GM06990 (cell line): Measurements from ENCODE around the gene EYA4.
A peak's percentile ranks its signal among the peaks of the same experiment; 100 is the strongest.

ENCODE experiments used
- DNase-seq: peaks from one replicate; pipeline ENCODE4 v3.0.0-alpha.2; 2011; ENCODE audit not compliant: insufficient read length; ENCODE audit errors: extremely low read depth
- H3K27me3 ChIP-seq: replicated peaks from 2 replicates; pipeline ENCODE4 v1.6.0; 2011; ENCODE audit warnings: low read length; ENCODE audit not compliant: control insufficient read depth, insufficient read depth
- H3K36me3 ChIP-seq: 2 replicates; pipeline ENCODE4 v1.5.1; 2011; ENCODE audit warnings: low read length; ENCODE audit not compliant: control insufficient read depth, insufficient read depth
- H3K4me3 ChIP-seq: replicated peaks from 2 replicates; pipeline ENCODE4 v1.5.1; 2011; ENCODE audit warnings: low read depth, mild to moderate bottlenecking, control low read depth, low read length
- TF ChIP-seq, protein P1 (sequence below): IDR thresholded peaks from 2 replicates; pipeline ENCODE4 v1.5.1; 2011; ENCODE audit warnings: low read length, control low read depth, mild to moderate bottlenecking, inconsistent platforms; ENCODE audit not compliant: insufficient read depth, poor library complexity, severe bottlenecking

EYA4 gene

DNA sequence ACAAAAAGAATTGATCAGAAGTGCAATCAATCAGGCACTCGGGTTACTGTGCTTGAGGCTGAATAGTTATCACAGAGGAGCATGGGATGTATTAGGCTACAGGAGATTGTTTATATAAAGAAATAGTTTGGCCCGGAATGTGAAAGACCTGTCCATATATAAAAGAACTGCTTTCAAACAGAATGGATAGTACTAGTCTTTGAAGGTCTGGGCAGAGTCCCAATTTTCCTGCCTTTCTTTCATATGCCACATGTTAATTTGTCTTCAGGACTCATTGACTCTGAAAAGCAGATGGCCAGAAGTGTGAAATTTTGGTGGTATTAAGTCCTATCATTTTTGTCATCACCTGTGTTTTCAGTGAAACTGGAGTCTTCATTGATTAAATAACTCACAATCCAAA is 314.5 kb downstream of the EYA4 start:
- H3K4me3 ChIP-seq = no peak overlapping the region
- H3K36me3 ChIP-seq = no peaks in the 10 kb centered on the region
- DNase-seq = no peak
- no peaks in the 10 kb centered on the region; the same call in 1 of the 2 replicates for H3K27me3 ChIP-seq
- TF ChIP-seq, protein P1, sequence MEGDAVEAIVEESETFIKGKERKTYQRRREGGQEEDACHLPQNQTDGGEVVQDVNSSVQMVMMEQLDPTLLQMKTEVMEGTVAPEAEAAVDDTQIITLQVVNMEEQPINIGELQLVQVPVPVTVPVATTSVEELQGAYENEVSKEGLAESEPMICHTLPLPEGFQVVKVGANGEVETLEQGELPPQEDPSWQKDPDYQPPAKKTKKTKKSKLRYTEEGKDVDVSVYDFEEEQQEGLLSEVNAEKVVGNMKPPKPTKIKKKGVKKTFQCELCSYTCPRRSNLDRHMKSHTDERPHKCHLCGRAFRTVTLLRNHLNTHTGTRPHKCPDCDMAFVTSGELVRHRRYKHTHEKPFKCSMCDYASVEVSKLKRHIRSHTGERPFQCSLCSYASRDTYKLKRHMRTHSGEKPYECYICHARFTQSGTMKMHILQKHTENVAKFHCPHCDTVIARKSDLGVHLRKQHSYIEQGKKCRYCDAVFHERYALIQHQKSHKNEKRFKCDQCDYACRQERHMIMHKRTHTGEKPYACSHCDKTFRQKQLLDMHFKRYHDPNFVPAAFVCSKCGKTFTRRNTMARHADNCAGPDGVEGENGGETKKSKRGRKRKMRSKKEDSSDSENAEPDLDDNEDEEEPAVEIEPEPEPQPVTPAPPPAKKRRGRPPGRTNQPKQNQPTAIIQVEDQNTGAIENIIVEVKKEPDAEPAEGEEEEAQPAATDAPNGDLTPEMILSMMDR = no peak

DNA sequence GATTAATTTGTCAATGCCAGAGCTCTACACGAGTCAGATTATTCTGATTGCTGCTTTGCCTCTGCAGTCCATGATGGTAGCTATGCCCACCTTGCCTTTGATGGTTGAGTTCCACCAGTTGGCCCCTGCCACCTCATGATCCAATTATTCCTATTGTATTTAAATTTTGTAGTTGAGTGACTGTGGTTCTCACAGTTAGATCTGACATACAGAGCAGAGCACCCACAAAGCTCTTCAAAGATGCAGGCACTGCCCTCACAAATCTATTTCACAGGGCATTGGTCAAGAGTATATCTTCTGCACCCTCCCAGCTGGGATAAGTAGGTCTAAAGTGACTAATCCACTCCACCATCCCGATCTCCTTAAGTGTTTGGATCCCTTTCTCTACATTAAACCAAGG is 318.8 kb downstream of the EYA4 start:
- no peak for DNase-seq
- no peaks in the 10 kb centered on the region for H3K36me3 ChIP-seq
- H3K27me3 ChIP-seq = no peaks in the 10 kb centered on the region
- no peak overlapping the region for H3K4me3 ChIP-seq
- TF ChIP-seq, protein P1 = no peak

DNA sequence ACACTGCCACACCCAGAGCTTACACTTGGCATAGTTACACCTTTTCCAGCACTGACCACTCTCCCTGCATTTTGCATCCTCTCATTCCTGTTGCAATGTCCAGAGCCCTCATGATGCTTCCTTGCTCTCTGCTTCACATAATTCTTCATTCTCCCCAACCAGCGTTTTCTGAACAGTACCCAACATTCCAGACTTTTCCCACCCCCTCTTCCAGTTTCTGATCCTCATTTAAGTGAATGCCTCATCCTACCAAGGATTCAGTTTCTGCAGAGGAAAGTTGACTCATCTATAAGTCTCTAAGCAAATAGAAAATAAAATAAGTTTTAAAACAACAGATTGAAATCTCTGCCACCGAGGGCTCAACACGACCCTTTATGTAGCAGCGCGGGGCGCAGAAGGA is 326.5 kb downstream of the EYA4 start:
- TF ChIP-seq, protein P1 = no peak
- DNase-seq = no peak
- H3K4me3 ChIP-seq = no peak overlapping the region
- H3K27me3 ChIP-seq = no peaks in the 10 kb centered on the region
- no peaks in the 10 kb centered on the region for H3K36me3 ChIP-seq

DNA sequence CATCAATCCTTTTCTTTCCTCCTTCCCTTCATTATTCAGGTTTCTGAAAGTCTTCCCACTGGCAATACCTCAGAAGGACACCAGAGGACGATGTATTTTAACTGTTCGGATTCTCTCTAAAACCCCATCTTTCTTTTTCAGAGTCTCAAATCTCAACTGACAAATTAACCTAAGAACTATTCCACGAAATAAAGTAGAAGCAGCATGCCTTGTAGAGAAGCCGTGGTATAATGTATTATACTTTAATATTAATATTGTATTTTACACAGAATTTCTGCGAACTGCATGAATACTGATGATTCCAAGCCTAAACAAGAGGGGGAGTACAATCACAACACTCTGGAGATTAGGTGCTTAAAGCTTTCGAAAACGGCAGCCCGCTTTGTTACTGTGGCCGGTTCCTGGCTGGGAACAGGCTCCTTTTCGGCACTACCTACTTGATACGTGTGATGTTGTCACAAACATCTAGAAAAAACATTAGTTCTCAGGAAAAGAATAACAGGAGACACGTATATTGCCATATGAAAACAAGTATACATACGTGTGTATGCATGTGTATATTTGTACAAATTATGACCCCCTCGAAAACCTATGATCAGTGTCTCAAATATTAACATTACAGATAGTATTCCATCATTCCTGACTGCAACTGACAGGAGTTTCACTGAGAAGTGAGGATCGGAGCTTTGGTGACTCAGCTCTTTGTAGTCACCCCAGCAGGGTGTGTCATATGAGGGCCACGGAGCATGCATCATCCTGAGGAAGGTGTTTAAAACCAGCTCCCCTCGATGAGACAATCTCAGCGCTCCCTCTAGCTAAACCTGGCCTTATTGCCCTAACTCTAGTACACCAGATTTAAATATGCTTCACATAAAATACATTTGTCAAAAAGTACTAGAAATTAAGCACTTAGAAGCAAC is 328.1 kb downstream of the EYA4 start:
- Histone ChIP-seq H3K27me3 (no peaks in the 10 kb centered on the region), H3K4me3 (no peak overlapping the region), H3K36me3 (no peaks in the 10 kb centered on the region)
- TF ChIP-seq, protein P1 = peak; percentile 70
- no peak for DNase-seq

DNA sequence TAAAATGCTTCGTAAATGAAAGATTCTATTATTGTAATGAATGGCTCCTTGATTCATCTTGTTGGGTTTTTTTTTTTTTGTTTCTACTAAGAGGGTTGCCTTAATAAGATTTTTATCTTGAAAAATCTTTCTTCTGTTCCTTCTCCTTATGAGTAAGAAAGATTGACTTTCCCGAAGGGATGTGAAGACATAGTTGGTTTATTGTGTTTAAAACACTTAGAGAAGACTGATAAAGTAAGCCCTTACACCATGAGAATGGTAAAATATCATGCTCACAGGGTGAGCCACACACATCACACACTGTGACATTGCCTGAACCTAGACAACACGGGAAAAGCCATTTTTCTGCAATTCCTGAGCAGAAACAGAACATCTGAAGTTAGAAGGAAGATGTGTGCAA is 330.5 kb downstream of the EYA4 start:
- H3K27me3 ChIP-seq = no peaks in the 10 kb centered on the region

More for the DNA sequence above, 330.5 kb downstream of the EYA4 start:
- no peak for DNase-seq
- TF ChIP-seq, protein P1 = no peak
- Histone ChIP-seq H3K36me3 (no peaks in the 10 kb centered on the region), H3K4me3 (no peak overlapping the region)
